PFSK-1 (cell line): ENCODE results near the gene GRM4.

ENCODE experiments used
- FOXP2 ChIP-seq: optimal IDR thresholded peaks from 2 replicates; pipeline ENCODE3; 2011; ENCODE audit warnings: borderline replicate concordance, control low read depth, inconsistent platforms; ENCODE audit not compliant: insufficient read depth; ENCODE audit errors: extremely low read length, extremely low read depth
- POLR2AphosphoS5 ChIP-seq: IDR thresholded peaks from 2 replicates; pipeline ENCODE4 v1.6.1; 2012; ENCODE audit warnings: low read depth, mild to moderate bottlenecking, control low read depth, low read length, moderate library complexity
- REST ChIP-seq, 2 experiments: IDR thresholded peaks; 2 replicates each; pipeline versions ENCODE4 v1.6.1 to v1.8.0; 2011 to 2012; ENCODE audit warnings: low read depth in 2 of 2, low read length in 2 of 2, control low read depth in 1 of 2, inconsistent platforms in 1 of 2, mild to moderate bottlenecking in 1 of 2, moderate library complexity in 1 of 2; ENCODE audit not compliant: insufficient read depth in 1 of 2
- SIN3A ChIP-seq: IDR thresholded peaks from 2 replicates; pipeline ENCODE4 v1.6.1; 2012; ENCODE audit warnings: mild to moderate bottlenecking, low read length, moderate library complexity, borderline replicate concordance; ENCODE audit not compliant: insufficient read depth
- TAF1 ChIP-seq: IDR thresholded peaks from 2 replicates; pipeline ENCODE4 v1.6.1; 2012; ENCODE audit warnings: low read length, control low read depth, borderline replicate concordance; ENCODE audit not compliant: insufficient read depth

Gene GRM4

GRCh38 chr6:33974030-33974429 is 171.9 kb downstream of the GRM4 start:
- no peak for TF ChIP-seq REST (IDR thresholded peaks at IDR 0.05; ENCODE audit: insufficient read depth in 1 of 2, low read depth in 2 of 2, low read length in 2 of 2)
- TF ChIP-seq FOXP2: no peak
- no peak for TF ChIP-seq SIN3A
- TF ChIP-seq POLR2AphosphoS5: no peak
- no peak for TF ChIP-seq TAF1

- TF ChIP-seq SIN3A (no peak), REST (IDR thresholded peaks at IDR 0.05; ENCODE audit: insufficient read depth in 1 of 2, low read depth in 2 of 2, low read length in 2 of 2) (no peak), POLR2AphosphoS5 (no peak), TAF1 (no peak), FOXP2 (no peak)
These were observed 174.3 kb downstream of the GRM4 start for GRCh38 chr6:33971580-33971979.
